WTC11 (cell line): Measurements from ENCODE around the gene ACOD1. TPM values are rescaled to one million over a fixed set of nuclear protein-coding genes. Genes with fewer than 3 reads are reported as not detected.

Source experiments
- ATAC-seq: fragments of 200-7000 bp; cut with Tn5 transposase; 2 replicates; pipeline ENCODE4 v1.10.0; 2021; ENCODE audit warnings: mild to moderate bottlenecking, moderate library complexity
- CTCF ChIA-PET: fragments of 300-600 bp; sonication (Branson Sonifier 250); formaldehyde crosslinking; loops from one replicate; lab custom pipeline; 2021; ENCODE audit warnings: antibody characterized with exemption; lab: Charles Lee
- POLR2A ChIA-PET: fragments of 350-600 bp; sonication (Branson Sonifier 250); formaldehyde crosslinking; loops from one replicate; lab custom pipeline; 2021; ENCODE audit warnings: antibody characterized with exemption; lab: Charles Lee
- DNase-seq: peaks from one replicate; pipeline ENCODE4 v3.0.0; 2021; ENCODE audit warnings: low spot score
- H3K27ac Mint-ChIP-seq: 2 replicates; pipeline ENCODE4 v1.8.0; 2021; ENCODE audit warnings: mixed read lengths
- H3K27me3 Mint-ChIP-seq: 2 replicates; pipeline ENCODE4 v1.8.0; 2021; ENCODE audit warnings: low read depth, mild to moderate bottlenecking, moderate library complexity, mixed read lengths
- H3K36me3 Mint-ChIP-seq: 2 replicates; pipeline ENCODE4 v1.8.0; 2021; ENCODE audit warnings: mixed read lengths
- H3K4me1 Mint-ChIP-seq: 2 replicates; pipeline ENCODE4 v1.8.0; 2022; ENCODE audit warnings: mixed read lengths
- H3K4me3 Mint-ChIP-seq: 2 replicates; pipeline ENCODE4 v1.8.0; 2021; ENCODE audit warnings: mild to moderate bottlenecking, moderate library complexity, mixed read lengths
- H3K9me3 Mint-ChIP-seq: 2 replicates; pipeline ENCODE4 v1.8.0; 2021; ENCODE audit warnings: mixed read lengths
- AFF4 ChIP-seq: sonication (generic); formaldehyde crosslinking; IDR thresholded peaks from 2 replicates; pipeline ENCODE4 v1.8.1; 2023; ENCODE audit warnings: mild to moderate bottlenecking, missing genetic modification reagents, borderline replicate concordance
- CREB1 ChIP-seq: sonication (generic); formaldehyde crosslinking; IDR thresholded peaks from 2 replicates; pipeline ENCODE4 v1.8.0; 2023; ENCODE audit warnings: mild to moderate bottlenecking, missing genetic modification reagents
- TEAD4 ChIP-seq: sonication (generic); formaldehyde crosslinking; IDR thresholded peaks from 2 replicates; pipeline ENCODE4 v1.8.0; 2022; ENCODE audit warnings: mild to moderate bottlenecking, missing genetic modification reagents
- USF2 ChIP-seq: sonication (generic); formaldehyde crosslinking; IDR thresholded peaks from 2 replicates; pipeline ENCODE4 v1.8.1; 2023; ENCODE audit warnings: mild to moderate bottlenecking, missing genetic modification reagents, moderate library complexity
- ZNF121 ChIP-seq: sonication (generic); formaldehyde crosslinking; IDR thresholded peaks from 2 replicates; pipeline ENCODE4 v1.8.0; 2023; ENCODE audit warnings: missing genetic modification reagents
- ZNF512 ChIP-seq: sonication (generic); formaldehyde crosslinking; IDR thresholded peaks from 2 replicates; pipeline ENCODE4 v1.8.1; 2022; ENCODE audit warnings: missing genetic modification reagents, borderline replicate concordance
- total RNA-seq: library from RNA; stranded (reverse); gene quantifications from 3 replicates; pipeline ENCODE4 v1.2.3, GENCODE V29; 2021
- TF ChIP-seq, protein P1 (sequence below): fragments of 250-450 bp; sonication (Bioruptor Pico); IDR thresholded peaks from 2 replicates; pipeline ENCODE4 v1.9.0; 2021; ENCODE audit warnings: mild to moderate bottlenecking
- TF ChIP-seq, protein P2 (sequence below): fragments of 250-450 bp; sonication (Bioruptor Pico); conservative IDR thresholded peaks from 2 replicates; pipeline ENCODE4 v1.9.0; 2021; ENCODE audit warnings: mild to moderate bottlenecking

Gene ACOD1
- total RNA-seq, 1 experiment from 2014 or later, result not detected

DNA sequence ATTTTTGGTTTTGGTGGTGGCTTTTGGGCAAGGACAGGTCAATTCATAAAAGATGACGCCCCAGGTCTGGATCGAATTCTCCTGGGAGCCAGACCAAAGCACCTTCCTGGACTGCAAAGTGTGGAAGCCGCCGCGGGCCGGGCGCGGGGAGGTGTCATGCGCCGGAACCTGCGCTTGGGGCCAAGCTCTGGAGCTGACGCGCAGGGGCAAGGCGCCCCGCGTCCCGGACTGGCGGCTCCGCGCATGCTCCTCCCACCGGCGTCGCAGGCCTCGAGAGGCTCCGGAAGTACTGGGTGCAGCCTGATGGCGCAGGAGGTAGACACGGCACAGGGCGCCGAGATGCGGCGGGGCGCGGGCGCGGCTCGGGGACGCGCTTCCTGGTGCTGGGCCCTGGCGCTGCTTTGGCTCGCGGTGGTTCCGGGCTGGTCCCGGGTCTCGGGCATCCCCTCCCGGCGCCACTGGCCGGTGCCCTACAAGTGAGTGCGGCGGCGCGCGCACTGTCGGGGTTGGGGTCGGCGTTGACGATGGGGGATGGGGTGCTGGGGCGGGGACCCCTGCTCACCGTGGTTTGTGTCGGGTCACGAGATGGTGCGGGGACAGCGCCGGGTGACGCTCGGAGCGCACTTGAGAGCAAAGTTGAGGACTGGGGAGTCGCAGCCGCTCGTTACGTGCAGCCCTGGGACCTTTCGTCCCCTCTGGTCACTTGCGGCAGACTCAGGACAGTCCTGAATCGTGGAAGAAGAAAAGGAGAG, 43.7 kb downstream of the ACOD1 start, which contains the start of gene CLN5 (continued):
- TF ChIP-seq ZNF121 (CRISPR knock-in tag) (no peak), TEAD4 (no peak), AFF4 (no peak), ZNF512 (CRISPR knock-in tag) (no peak), CREB1 (CRISPR knock-in tag) (0 out of 2 replicates have a peak, but pooled peaks have one; percentile 70), USF2 (CRISPR knock-in tag) (peak; percentile 31)
- TF ChIP-seq, protein P1, sequence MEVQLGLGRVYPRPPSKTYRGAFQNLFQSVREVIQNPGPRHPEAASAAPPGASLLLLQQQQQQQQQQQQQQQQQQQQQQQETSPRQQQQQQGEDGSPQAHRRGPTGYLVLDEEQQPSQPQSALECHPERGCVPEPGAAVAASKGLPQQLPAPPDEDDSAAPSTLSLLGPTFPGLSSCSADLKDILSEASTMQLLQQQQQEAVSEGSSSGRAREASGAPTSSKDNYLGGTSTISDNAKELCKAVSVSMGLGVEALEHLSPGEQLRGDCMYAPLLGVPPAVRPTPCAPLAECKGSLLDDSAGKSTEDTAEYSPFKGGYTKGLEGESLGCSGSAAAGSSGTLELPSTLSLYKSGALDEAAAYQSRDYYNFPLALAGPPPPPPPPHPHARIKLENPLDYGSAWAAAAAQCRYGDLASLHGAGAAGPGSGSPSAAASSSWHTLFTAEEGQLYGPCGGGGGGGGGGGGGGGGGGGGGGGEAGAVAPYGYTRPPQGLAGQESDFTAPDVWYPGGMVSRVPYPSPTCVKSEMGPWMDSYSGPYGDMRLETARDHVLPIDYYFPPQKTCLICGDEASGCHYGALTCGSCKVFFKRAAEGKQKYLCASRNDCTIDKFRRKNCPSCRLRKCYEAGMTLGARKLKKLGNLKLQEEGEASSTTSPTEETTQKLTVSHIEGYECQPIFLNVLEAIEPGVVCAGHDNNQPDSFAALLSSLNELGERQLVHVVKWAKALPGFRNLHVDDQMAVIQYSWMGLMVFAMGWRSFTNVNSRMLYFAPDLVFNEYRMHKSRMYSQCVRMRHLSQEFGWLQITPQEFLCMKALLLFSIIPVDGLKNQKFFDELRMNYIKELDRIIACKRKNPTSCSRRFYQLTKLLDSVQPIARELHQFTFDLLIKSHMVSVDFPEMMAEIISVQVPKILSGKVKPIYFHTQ (CRISPR knock-in tag), result no peak

DNA sequence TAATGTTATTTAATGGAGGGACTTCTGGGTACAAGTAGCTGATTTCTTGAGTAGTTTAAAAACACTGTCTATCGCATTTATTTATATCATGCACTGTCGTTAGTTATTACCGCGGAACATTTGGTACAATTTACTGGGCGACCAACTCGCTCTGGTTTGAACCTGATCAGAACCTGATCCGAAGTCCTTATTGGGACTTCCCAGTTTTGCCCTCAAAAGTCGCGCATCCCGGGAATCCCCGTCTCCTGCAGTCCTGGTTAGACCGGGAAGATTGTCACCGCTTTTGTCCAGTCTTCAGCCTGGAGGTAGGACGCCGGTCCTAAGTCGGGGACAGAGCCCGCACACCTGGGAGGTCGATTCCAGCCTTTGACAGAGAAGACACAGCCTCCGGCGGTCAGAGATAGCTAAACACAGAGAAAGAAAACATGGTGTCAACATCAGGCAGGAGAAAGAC, 44.3 kb downstream of the ACOD1 start:
- CTCF ChIA-PET, result interaction anchor here (0.6 to 3.4 kb wide), 5 partner anchors 8 to 108 kb away, joined by 3 to 19 read pairs (median 3); no protein-coding TSS in a partner anchor
- peak; percentile 4 for ATAC-seq

More for the DNA sequence above, 44.3 kb downstream of the ACOD1 start:
- TF ChIP-seq, protein P2, sequence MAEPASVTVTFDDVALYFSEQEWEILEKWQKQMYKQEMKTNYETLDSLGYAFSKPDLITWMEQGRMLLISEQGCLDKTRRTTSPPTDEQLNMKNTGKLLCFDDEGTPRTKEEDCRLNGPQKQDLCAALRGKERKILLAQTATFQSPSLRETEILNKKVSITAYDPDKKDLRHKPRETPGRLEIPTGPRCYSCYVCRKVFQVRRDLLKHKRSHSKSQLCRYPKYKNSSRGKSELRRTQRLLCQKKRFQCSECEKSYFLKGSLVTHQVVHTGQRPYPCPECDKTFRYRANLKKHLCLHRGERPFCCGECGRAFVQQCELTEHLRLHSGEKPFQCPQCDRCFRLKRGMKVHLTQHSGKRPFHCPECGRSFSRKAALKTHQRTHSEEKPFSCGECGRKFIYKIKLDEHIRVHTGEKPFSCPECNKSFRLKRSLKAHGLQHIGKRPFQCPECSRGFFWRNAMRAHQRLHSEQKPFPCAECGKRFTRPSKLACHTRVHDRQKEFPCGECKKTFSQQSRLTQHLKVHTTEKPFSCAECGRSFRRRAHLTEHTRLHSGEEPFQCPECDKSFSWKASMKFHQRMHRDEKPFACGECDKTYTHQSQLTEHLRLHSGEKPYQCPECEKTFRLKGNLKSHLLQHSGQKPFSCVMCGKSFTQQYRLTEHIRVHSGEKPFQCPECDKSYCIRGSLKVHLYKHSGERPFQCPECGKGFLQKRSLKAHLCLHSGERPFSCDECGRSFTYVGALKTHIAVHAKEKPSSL, result no peak
- POLR2A ChIA-PET, result interaction anchor here (1.8 kb wide), 1 partner anchor 9 kb away, joined by 5 read pairs; no protein-coding TSS in a partner anchor
- DNase-seq, result peak; percentile 29
- no peaks in the 10 kb centered on the region for H3K9me3 Mint-ChIP-seq
- 0 out of 2 replicates have a peak, but pooled peaks cover 4% of the 10 kb centered on the region for H3K27me3 Mint-ChIP-seq
- H3K36me3 Mint-ChIP-seq, result peaks cover 11% of the 10 kb centered on the region
- peaks cover 17% of the 10 kb centered on the region for H3K4me1 Mint-ChIP-seq
- peak overlapping the region; percentile 99 for H3K4me3 Mint-ChIP-seq
- H3K27ac Mint-ChIP-seq, result peak overlapping the region; percentile 97
